ENCODE data around the gene DEPDC1B.

- TF ChIP-seq, protein P1, sequence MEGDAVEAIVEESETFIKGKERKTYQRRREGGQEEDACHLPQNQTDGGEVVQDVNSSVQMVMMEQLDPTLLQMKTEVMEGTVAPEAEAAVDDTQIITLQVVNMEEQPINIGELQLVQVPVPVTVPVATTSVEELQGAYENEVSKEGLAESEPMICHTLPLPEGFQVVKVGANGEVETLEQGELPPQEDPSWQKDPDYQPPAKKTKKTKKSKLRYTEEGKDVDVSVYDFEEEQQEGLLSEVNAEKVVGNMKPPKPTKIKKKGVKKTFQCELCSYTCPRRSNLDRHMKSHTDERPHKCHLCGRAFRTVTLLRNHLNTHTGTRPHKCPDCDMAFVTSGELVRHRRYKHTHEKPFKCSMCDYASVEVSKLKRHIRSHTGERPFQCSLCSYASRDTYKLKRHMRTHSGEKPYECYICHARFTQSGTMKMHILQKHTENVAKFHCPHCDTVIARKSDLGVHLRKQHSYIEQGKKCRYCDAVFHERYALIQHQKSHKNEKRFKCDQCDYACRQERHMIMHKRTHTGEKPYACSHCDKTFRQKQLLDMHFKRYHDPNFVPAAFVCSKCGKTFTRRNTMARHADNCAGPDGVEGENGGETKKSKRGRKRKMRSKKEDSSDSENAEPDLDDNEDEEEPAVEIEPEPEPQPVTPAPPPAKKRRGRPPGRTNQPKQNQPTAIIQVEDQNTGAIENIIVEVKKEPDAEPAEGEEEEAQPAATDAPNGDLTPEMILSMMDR (conservative IDR thresholded peaks at IDR 0.05 in 1 of 2, IDR thresholded peaks at IDR 0.05 in 1 of 2; ENCODE audit: extremely low read depth in 1 of 2, insufficient read depth in 1 of 2, low read depth in 1 of 2, low read length in 2 of 2) = no peak
- TF ChIP-seq EZH2 (IDR thresholded peaks at IDR 0.05; ENCODE audit: borderline replicate concordance, low read length) = no peak
Observed at GRCh38 chr5:60585618-60586017, 114.3 kb downstream of the DEPDC1B start.
